Measurements from ENCODE around the gene EN1.

Gene EN1

DNA sequence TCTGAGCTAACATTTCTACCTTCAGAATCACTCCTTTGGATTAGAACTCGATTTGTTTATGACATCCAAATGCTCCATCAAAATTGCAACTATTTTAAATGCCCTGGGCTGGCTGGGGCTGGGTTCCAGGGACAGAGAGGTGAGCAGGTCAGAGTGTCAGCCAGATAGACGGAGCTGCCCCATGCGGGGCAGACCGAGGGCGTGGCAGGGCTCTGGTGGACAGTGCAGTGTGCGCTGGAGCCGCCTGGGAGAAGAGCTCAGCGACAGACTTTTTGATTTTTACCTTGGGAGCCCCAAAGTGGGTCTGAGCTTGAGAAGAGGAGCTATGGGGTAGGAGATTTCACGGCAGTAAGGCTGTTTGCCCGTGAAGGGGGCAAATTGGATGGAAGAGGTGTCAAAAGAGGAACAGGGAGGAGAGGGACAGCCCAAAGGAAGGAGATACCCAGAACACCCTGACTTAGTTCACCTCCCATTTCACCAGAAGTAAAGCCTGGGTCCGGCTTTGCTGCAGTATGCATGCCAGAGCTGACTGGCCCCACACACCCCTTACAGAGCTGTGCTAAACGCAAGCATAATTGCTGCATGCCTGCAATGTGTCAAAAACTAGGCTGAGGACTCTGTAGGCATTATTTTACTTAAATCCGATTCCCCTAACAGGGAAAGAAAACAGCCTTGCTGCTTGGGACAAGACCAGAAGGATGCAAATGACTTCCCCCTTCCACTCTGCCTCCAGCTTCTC is 33.7 kb downstream of the EN1 start:
- Histone ChIP-seq H3K27me3 (ENCODE audit: insufficient read depth, poor library complexity, severe bottlenecking) (peaks cover 14% of the 10 kb centered on the region), H3K36me3 (ENCODE audit: low read depth) (no peaks in the 10 kb centered on the region), H3K4me3 (ENCODE audit: severe bottlenecking) (no peak overlapping the region), H3K27ac (ENCODE audit: poor library complexity, severe bottlenecking) (no peak overlapping the region), H3K4me1 (ENCODE audit: insufficient read depth, poor library complexity, severe bottlenecking) (no peaks in the 10 kb centered on the region), H3K9me3 (ENCODE audit: severe bottlenecking) (no peaks in the 10 kb centered on the region)
- TF ChIP-seq, protein P1, sequence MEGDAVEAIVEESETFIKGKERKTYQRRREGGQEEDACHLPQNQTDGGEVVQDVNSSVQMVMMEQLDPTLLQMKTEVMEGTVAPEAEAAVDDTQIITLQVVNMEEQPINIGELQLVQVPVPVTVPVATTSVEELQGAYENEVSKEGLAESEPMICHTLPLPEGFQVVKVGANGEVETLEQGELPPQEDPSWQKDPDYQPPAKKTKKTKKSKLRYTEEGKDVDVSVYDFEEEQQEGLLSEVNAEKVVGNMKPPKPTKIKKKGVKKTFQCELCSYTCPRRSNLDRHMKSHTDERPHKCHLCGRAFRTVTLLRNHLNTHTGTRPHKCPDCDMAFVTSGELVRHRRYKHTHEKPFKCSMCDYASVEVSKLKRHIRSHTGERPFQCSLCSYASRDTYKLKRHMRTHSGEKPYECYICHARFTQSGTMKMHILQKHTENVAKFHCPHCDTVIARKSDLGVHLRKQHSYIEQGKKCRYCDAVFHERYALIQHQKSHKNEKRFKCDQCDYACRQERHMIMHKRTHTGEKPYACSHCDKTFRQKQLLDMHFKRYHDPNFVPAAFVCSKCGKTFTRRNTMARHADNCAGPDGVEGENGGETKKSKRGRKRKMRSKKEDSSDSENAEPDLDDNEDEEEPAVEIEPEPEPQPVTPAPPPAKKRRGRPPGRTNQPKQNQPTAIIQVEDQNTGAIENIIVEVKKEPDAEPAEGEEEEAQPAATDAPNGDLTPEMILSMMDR (IDR thresholded peaks at IDR 0.05; ENCODE audit: poor library complexity, severe bottlenecking), result no peak
- ATAC-seq (ENCODE audit: low read depth) (no peak), DNase-seq (ENCODE audit: low spot score) (no peak)

DNA sequence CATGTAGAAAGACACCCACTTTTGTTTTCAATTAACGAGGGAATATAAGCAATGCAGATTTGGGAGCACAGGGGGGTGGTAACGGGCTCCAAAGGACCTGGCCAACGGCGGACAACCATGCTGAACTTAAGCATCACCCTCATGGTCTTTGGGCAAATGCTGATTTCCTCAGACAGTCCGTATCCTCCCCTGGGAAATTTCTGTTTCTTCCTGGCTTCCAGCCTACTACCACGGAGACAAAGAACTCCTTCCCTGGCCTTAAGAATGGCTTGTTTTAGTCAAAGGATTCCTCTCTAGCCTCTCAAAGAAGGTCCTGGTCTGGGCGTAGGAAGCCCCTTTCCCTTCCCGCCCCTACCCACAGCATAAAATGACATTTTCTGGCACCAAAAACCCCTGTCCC is 34.3 kb downstream of the EN1 start:
- DNase-seq (ENCODE audit: low spot score), result no peak
- H3K27me3 ChIP-seq (ENCODE audit: insufficient read depth, poor library complexity, severe bottlenecking), result peaks cover 8% of the 10 kb centered on the region

DNA sequence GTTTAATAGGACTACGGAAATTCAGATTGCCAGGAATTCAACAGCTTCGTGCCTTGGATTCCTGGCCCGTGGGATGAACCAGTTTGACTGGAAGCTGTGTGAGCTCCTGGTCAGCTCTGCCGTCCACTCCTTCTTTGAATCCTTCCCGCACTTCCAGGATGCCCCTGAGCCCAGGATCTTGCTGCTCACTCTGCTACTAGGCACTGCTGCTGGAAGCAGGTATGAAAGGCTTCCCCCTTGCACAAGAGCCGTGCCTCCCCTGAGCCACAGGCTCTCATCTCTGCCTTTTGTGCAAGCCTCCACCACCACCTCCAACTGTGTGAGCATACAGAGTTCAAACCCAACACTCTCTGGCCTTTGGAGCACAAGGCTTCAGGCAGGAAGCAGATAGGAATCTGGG is 34.9 kb downstream of the EN1 start:
- H3K4me1 ChIP-seq (ENCODE audit: insufficient read depth, poor library complexity, severe bottlenecking), result no peaks in the 10 kb centered on the region
- H3K27ac ChIP-seq (ENCODE audit: poor library complexity, severe bottlenecking), result no peak overlapping the region
- H3K27me3 ChIP-seq (ENCODE audit: insufficient read depth, poor library complexity, severe bottlenecking), result peaks cover 2% of the 10 kb centered on the region
- H3K4me3 ChIP-seq (ENCODE audit: severe bottlenecking), result no peak overlapping the region
- H3K36me3 ChIP-seq (ENCODE audit: low read depth), result no peaks in the 10 kb centered on the region
- ATAC-seq (ENCODE audit: low read depth), result no peak; the same call in 2 of the 3 replicates
- TF ChIP-seq, protein P1 (IDR thresholded peaks at IDR 0.05; ENCODE audit: poor library complexity, severe bottlenecking), result no peak
- H3K9me3 ChIP-seq (ENCODE audit: severe bottlenecking), result no peaks in the 10 kb centered on the region
- DNase-seq (ENCODE audit: low spot score), result no peak

More for the DNA sequence above, 34.3 kb downstream of the EN1 start:
- no peaks in the 10 kb centered on the region for H3K36me3 ChIP-seq (ENCODE audit: low read depth)
- H3K4me1 ChIP-seq (ENCODE audit: insufficient read depth, poor library complexity, severe bottlenecking), result no peaks in the 10 kb centered on the region
- H3K9me3 ChIP-seq (ENCODE audit: severe bottlenecking), result no peaks in the 10 kb centered on the region
- no peak overlapping the region for H3K4me3 ChIP-seq (ENCODE audit: severe bottlenecking)
- ATAC-seq (ENCODE audit: low read depth), result no peak
- H3K27ac ChIP-seq (ENCODE audit: poor library complexity, severe bottlenecking), result no peak overlapping the region
- TF ChIP-seq, protein P1 (IDR thresholded peaks at IDR 0.05; ENCODE audit: poor library complexity, severe bottlenecking), result no peak

DNA sequence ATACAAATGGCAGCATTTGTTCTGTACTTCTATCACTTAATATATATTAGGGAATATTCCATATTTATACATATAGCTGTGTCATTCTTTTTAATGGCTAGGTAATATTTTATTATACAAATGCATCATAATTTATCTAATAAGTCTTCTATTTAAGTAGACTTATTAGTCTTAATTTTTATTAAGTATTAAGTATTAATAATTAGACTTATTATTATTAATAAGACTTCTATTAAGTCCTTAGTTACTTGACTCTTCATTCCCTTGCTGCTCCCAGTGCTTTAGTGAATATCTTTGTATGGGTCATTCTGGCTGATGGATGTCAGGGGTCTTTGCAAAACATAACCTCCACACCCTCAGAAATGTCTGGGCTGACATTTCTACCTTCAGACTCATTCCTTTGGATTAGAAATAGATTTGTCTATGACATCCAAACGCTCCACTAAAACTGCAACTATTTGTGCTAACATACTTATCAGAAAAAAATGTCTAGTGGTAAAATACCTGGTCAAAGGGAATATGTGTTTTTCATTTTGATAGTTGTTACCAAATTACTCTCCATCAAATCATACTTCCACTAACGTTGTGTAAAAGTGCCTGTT is 35.8 kb downstream of the EN1 start:
- no peaks in the 10 kb centered on the region for H3K4me1 ChIP-seq (ENCODE audit: insufficient read depth, poor library complexity, severe bottlenecking)
- H3K36me3 ChIP-seq (ENCODE audit: low read depth), result no peaks in the 10 kb centered on the region
- TF ChIP-seq, protein P1 (IDR thresholded peaks at IDR 0.05; ENCODE audit: poor library complexity, severe bottlenecking), result no peak
- no peak overlapping the region for H3K27ac ChIP-seq (ENCODE audit: poor library complexity, severe bottlenecking)
- DNase-seq (ENCODE audit: low spot score), result no peak
- H3K27me3 ChIP-seq (ENCODE audit: insufficient read depth, poor library complexity, severe bottlenecking), result no peaks in the 10 kb centered on the region
- ATAC-seq (ENCODE audit: low read depth), result no peak
- no peaks in the 10 kb centered on the region for H3K9me3 ChIP-seq (ENCODE audit: severe bottlenecking)
- no peak overlapping the region for H3K4me3 ChIP-seq (ENCODE audit: severe bottlenecking)

DNA sequence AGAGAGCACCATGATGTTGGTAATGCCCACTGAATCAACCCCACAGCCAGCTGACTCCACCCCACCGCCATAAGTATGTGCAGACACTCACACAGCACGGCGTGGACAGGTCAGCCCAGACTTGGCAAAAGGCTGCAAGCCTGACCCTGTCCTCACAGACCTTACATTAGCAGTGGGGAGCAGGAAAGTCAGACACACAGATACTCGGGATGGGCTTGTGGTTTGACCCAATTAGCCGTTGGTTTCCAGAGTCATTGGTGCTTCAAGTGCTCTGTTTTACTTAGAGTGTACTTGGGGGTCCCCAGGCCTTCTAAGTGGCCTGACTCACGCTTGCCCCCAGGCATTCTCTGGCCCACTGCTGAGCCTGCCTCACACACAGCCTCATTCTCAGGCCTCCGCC is 36.7 kb downstream of the EN1 start:
- Histone ChIP-seq H3K4me1 (ENCODE audit: insufficient read depth, poor library complexity, severe bottlenecking) (no peaks in the 10 kb centered on the region), H3K4me3 (ENCODE audit: severe bottlenecking) (no peak overlapping the region), H3K36me3 (ENCODE audit: low read depth) (no peaks in the 10 kb centered on the region), H3K27ac (ENCODE audit: poor library complexity, severe bottlenecking) (no peak overlapping the region), H3K9me3 (ENCODE audit: severe bottlenecking) (no peaks in the 10 kb centered on the region), H3K27me3 (ENCODE audit: insufficient read depth, poor library complexity, severe bottlenecking) (no peaks in the 10 kb centered on the region)
- ATAC-seq (ENCODE audit: low read depth), result no peak
- no peak for DNase-seq (ENCODE audit: low spot score)
- TF ChIP-seq, protein P1 (IDR thresholded peaks at IDR 0.05; ENCODE audit: poor library complexity, severe bottlenecking), result no peak

Measured in RWPE2 (cell line).